HepG2 (cell line): ENCODE results near the gene ADIPOR2. TPM values are rescaled to one million over a fixed set of nuclear protein-coding genes. Genes with fewer than 3 reads are reported as not detected.

ENCODE experiments used
- ADNP ChIP-seq: sonication (generic); formaldehyde crosslinking; IDR thresholded peaks from 2 replicates; pipeline ENCODE4 v1.4.0; 2020; ENCODE audit warnings: missing genetic modification reagents
- KLF6 ChIP-seq: IDR thresholded peaks from 2 replicates; pipeline ENCODE4 v1.8.0; 2016; ENCODE audit warnings: missing biosample characterization, missing genetic modification reagents
- MEF2D ChIP-seq: sonication (generic); formaldehyde crosslinking; IDR thresholded peaks from 2 replicates; pipeline ENCODE4 v1.5.1; 2020; ENCODE audit warnings: mild to moderate bottlenecking, missing genetic modification reagents
- MYNN ChIP-seq: sonication (generic); formaldehyde crosslinking; IDR thresholded peaks from 2 replicates; pipeline ENCODE4 v1.4.0; 2020; ENCODE audit warnings: mild to moderate bottlenecking, low read depth, missing genetic modification reagents
- NBN ChIP-seq: fragments of 450-650 bp; conservative IDR thresholded peaks from 2 replicates; pipeline ENCODE4 v1.6.1; 2017
- NR3C1 ChIP-seq: sonication (generic); formaldehyde crosslinking; IDR thresholded peaks from 2 replicates; pipeline ENCODE4 v1.4.0; 2020; ENCODE audit warnings: missing genetic modification reagents
- RBM22 ChIP-seq: fragments of 200-400 bp; formaldehyde crosslinking; optimal IDR thresholded peaks from 2 replicates; pipeline ENCODE3; 2017; ENCODE audit warnings: mild to moderate bottlenecking, low read length, moderate library complexity
- RBM39 ChIP-seq: fragments of 200-400 bp; formaldehyde crosslinking; IDR thresholded peaks from one replicate; pipeline ENCODE4 v1.6.1; 2018; ENCODE audit warnings: antibody characterized with exemption, mild to moderate bottlenecking, low read depth, low read length; ENCODE audit not compliant: poor library complexity, severe bottlenecking
- REXO4 ChIP-seq: sonication (generic); formaldehyde crosslinking; IDR thresholded peaks from 2 replicates; pipeline ENCODE4 v1.8.0; 2022; ENCODE audit warnings: missing genetic modification reagents, mild to moderate bottlenecking, borderline replicate concordance
- ZBTB20 ChIP-seq: sonication (generic); formaldehyde crosslinking; IDR thresholded peaks from 2 replicates; pipeline ENCODE4 v1.8.1; 2023; ENCODE audit warnings: missing genetic modification reagents, low read depth, mild to moderate bottlenecking, borderline replicate concordance
- ZBTB7A ChIP-seq: sonication (generic); formaldehyde crosslinking; IDR thresholded peaks from 2 replicates; pipeline ENCODE4 v1.8.0; 2022; ENCODE audit warnings: mild to moderate bottlenecking, missing genetic modification reagents
- polyA plus RNA-seq, 8 experiments: library from polyadenylated mRNA; depleted of rRNA in 3 of 8; stranded (reverse) in 7 of 8; unstranded in 1 of 8; fragments of >200 nt; fragmentation: Illumina TruSeq in 4 of 8; extraction: Trizol in 4 of 8; gene quantifications; 2 replicates each; pipeline versions ENCODE4 v1.2.1 to v1.2.3, GENCODE V29; 2011 to 2016; ENCODE audit warnings: low read depth in 4 of 8, missing spikeins in 1 of 8, mixed read lengths in 1 of 8; ENCODE audit not compliant: insufficient read depth in 1 of 8
- total RNA-seq, 5 experiments: library from RNA; depleted of rRNA; stranded (reverse); fragments of >200 nt; fragmentation: Illumina TruSeq; extraction: Trizol; gene quantifications; 2 replicates each; pipeline ENCODE4 v1.2.3, GENCODE V29; 2016; ENCODE audit warnings: low read depth in 1 of 5
- TF ChIP-seq, protein P1 (sequence below): sonication (generic); formaldehyde crosslinking; IDR thresholded peaks from 2 replicates; pipeline ENCODE4 v1.5.0; 2020; ENCODE audit warnings: missing genetic modification reagents, mild to moderate bottlenecking, borderline replicate concordance
- TF ChIP-seq, protein P2 (sequence below): sonication (generic); formaldehyde crosslinking; IDR thresholded peaks from 2 replicates; pipeline ENCODE4 v1.4.0; 2020; ENCODE audit warnings: missing genetic modification reagents, borderline replicate concordance
- TF ChIP-seq, protein P3 (sequence below): sonication (generic); formaldehyde crosslinking; IDR thresholded peaks from 2 replicates; pipeline ENCODE4 v1.8.0; 2022; ENCODE audit warnings: low read depth, missing genetic modification reagents
- TF ChIP-seq, protein P4 (sequence below): sonication (generic); formaldehyde crosslinking; IDR thresholded peaks from 2 replicates; pipeline ENCODE4 v1.4.0; 2020; ENCODE audit warnings: mild to moderate bottlenecking, missing genetic modification reagents, borderline replicate concordance
- TF ChIP-seq, protein P5 (sequence below): sonication (generic); formaldehyde crosslinking; IDR thresholded peaks from 2 replicates; pipeline ENCODE4 v1.8.1; 2023; ENCODE audit warnings: mild to moderate bottlenecking, missing genetic modification reagents, borderline replicate concordance
- TF ChIP-seq, protein P6 (sequence below): IDR thresholded peaks from 2 replicates; pipeline ENCODE4 v1.6.1; 2016; ENCODE audit warnings: low read depth, control low read depth
- TF ChIP-seq, protein P7 (sequence below): sonication (generic); formaldehyde crosslinking; conservative IDR thresholded peaks from 2 replicates; pipeline ENCODE4 v1.4.0; 2020; ENCODE audit warnings: missing genetic modification reagents

The ADIPOR2 gene
- total and polyA plus RNA-seq, 2 of the 13 experiments (the other 11 are each of a cell fraction or from before 2014, with no cell fraction given): 35.2 to 52.2 TPM

DNA sequence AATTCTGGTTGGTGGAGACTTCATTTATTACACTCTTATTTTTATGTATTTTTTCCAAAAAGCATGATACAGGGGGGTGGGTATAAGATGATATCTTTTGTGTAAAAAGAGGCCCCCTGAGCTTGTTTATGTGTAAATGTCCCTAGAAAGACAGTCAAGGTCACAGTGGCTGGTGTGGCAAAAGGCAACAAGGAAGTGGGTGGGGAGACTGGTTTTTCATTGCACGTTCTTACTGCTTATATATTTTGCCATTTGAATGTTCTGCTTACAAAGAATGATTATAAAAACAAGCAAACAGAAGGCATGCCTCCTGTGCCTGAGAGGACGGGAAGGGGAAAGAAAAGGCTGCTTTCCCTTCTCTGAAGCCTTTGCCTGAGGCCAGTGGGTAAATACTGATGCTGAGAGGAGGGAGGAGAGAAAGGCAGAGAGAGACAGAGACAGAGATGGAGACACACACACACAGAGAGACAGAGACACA, 24.1 kb upstream of the ADIPOR2 start (continued):
- TF ChIP-seq RBM22 (no peak), NBN (no peak), NR3C1 (no peak), ZBTB20 (CRISPR knock-in tag) (no peak), RBM39 (no peak), MEF2D (CRISPR knock-in tag) (no peak), ADNP (CRISPR knock-in tag) (no peak), ZBTB7A (CRISPR knock-in tag) (no peak), REXO4 (CRISPR knock-in tag) (no peak), MYNN (CRISPR knock-in tag) (no peak), KLF6 (no peak)
- TF ChIP-seq, protein P1, sequence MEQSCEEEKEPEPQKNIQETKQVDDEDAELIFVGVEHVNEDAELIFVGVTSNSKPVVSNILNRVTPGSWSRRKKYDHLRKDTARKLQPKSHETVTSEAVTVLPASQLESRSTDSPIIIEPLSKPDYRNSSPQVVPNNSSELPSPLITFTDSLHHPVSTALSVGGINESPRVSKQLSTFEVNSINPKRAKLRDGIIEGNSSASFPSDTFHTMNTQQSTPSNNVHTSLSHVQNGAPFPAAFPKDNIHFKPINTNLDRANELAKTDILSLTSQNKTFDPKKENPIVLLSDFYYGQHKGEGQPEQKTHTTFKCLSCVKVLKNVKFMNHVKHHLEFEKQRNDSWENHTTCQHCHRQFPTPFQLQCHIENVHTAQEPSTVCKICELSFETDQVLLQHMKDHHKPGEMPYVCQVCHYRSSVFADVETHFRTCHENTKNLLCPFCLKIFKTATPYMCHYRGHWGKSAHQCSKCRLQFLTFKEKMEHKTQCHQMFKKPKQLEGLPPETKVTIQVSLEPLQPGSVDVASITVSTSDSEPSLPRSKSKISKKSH: no peak
- TF ChIP-seq, protein P2, sequence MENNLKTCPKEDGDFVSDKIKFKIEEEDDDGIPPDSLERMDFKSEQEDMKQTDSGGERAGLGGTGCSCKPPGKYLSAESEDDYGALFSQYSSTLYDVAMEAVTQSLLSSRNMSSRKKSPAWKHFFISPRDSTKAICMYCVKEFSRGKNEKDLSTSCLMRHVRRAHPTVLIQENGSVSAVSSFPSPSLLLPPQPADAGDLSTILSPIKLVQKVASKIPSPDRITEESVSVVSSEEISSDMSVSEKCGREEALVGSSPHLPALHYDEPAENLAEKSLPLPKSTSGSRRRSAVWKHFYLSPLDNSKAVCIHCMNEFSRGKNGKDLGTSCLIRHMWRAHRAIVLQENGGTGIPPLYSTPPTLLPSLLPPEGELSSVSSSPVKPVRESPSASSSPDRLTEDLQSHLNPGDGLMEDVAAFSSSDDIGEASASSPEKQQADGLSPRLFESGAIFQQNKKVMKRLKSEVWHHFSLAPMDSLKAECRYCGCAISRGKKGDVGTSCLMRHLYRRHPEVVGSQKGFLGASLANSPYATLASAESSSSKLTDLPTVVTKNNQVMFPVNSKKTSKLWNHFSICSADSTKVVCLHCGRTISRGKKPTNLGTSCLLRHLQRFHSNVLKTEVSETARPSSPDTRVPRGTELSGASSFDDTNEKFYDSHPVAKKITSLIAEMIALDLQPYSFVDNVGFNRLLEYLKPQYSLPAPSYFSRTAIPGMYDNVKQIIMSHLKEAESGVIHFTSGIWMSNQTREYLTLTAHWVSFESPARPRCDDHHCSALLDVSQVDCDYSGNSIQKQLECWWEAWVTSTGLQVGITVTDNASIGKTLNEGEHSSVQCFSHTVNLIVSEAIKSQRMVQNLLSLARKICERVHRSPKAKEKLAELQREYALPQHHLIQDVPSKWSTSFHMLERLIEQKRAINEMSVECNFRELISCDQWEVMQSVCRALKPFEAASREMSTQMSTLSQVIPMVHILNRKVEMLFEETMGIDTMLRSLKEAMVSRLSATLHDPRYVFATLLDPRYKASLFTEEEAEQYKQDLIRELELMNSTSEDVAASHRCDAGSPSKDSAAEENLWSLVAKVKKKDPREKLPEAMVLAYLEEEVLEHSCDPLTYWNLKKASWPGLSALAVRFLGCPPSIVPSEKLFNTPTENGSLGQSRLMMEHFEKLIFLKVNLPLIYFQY (CRISPR knock-in tag): no peak
- TF ChIP-seq, protein P3, sequence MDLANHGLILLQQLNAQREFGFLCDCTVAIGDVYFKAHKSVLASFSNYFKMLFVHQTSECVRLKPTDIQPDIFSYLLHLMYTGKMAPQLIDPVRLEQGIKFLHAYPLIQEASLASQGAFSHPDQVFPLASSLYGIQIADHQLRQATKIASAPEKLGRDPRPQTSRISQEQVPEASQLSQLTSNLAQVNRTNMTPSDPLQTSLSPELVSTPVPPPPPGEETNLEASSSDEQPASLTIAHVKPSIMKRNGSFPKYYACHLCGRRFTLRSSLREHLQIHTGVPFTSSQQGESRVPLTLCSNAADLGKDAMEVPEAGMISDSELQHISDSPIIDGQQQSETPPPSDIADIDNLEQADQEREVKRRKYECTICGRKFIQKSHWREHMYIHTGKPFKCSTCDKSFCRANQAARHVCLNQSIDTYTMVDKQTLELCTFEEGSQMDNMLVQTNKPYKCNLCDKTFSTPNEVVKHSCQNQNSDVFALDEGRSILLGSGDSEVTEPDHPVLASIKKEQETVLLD (CRISPR knock-in tag): no peak
- TF ChIP-seq, protein P4, sequence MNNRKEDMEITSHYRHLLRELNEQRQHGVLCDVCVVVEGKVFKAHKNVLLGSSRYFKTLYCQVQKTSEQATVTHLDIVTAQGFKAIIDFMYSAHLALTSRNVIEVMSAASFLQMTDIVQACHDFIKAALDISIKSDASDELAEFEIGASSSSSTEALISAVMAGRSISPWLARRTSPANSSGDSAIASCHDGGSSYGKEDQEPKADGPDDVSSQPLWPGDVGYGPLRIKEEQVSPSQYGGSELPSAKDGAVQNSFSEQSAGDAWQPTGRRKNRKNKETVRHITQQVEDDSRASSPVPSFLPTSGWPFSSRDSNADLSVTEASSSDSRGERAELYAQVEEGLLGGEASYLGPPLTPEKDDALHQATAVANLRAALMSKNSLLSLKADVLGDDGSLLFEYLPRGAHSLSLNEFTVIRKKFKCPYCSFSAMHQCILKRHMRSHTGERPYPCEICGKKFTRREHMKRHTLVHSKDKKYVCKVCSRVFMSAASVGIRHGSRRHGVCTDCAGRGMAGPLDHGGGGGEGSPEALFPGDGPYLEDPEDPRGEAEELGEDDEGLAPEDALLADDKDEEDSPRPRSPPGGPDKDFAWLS (CRISPR knock-in tag): no peak
- TF ChIP-seq, protein P5, sequence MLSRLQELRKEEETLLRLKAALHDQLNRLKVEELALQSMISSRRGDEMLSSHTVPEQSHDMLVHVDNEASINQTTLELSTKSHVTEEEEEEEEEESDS: no peak
- TF ChIP-seq, protein P6, sequence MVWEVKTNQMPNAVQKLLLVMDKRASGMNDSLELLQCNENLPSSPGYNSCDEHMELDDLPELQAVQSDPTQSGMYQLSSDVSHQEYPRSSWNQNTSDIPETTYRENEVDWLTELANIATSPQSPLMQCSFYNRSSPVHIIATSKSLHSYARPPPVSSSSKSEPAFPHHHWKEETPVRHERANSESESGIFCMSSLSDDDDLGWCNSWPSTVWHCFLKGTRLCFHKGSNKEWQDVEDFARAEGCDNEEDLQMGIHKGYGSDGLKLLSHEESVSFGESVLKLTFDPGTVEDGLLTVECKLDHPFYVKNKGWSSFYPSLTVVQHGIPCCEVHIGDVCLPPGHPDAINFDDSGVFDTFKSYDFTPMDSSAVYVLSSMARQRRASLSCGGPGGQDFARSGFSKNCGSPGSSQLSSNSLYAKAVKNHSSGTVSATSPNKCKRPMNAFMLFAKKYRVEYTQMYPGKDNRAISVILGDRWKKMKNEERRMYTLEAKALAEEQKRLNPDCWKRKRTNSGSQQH: no peak
- TF ChIP-seq, protein P7, sequence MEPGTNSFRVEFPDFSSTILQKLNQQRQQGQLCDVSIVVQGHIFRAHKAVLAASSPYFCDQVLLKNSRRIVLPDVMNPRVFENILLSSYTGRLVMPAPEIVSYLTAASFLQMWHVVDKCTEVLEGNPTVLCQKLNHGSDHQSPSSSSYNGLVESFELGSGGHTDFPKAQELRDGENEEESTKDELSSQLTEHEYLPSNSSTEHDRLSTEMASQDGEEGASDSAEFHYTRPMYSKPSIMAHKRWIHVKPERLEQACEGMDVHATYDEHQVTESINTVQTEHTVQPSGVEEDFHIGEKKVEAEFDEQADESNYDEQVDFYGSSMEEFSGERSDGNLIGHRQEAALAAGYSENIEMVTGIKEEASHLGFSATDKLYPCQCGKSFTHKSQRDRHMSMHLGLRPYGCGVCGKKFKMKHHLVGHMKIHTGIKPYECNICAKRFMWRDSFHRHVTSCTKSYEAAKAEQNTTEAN (CRISPR knock-in tag): no peak
